ENCODE data around the gene TPSD1.

The TPSD1 gene

GRCh38 chr16:1277617-1278282 lies 21.9 kb downstream of the TPSD1 start:
- H3K4me3 ChIP-seq = no peak overlapping the region
- H3K27ac ChIP-seq = no peak overlapping the region

- Histone ChIP-seq H3K27ac (no peak overlapping the region), H3K4me3 (no peak overlapping the region)
These were observed 22.6 kb downstream of the TPSD1 start for GRCh38 chr16:1278477-1278876.

DNA sequence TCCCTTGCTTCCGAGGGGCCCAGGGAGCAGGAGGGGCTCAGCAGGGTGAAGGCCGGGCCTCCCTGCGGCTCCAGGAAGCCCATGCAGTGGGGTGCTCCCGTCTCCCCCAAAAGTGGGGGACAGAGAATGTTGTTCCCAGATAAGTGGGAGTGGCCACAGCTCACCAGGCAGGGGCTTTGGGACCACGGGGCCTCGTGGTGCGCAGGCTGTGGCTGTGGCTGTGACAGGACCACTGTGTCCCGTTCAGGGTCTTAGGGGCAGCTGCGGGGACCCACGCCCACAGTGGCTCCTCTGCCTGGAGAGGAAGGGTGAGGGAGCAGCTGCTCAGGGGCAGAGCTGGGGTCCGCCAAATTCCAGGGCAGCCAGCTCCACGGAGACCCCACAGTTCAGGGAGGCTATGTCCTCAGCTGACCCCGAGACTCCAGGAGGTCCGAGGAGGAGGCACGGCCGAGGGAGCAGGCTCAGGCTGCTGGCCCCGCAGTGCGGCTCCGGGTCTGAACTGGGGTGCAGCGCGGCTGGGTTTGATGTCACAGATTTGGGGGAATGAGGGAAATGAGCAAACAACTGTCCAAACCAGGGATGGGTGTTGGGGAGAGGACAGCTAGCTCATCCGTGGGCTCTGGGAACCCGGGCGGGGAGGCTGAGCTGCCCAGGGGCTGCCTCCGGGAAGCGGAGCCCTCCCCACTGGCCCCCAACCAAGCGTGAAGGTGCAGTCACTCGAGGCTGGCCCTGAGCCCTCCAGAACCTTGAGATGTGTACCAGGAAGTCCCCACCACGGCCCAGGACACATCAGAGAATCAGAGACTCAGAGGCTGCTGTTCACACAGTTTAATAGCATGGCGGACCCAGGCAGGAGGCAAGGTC lies 23.4 kb downstream of the TPSD1 start:
- no peak overlapping the region for H3K27ac ChIP-seq
- no peak overlapping the region for H3K4me3 ChIP-seq

GRCh38 chr16:1279945-1280589 lies 24.2 kb downstream of the TPSD1 start:
- H3K4me3 ChIP-seq = no peak overlapping the region
- no peak overlapping the region for H3K27ac ChIP-seq

DNA sequence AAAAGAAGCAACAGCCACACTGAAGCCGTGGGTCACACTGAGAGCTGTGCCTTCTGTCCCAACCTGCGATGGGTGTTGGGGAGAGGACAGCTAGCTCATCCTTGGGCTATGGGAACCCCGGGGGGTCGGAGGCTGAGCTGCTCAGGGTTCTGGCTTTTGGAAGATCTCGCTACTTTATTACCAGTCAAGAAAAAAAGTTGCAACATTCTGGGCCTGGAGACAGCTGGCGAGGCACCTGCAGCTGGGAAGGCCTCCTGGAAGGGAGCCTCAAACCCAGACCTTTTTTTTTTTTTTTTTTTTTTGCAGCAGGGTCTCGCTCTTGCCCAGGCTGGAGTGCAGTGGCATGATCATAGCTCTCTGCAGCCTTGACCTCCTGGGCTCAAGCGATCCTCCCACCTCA lies 24.9 kb downstream of the TPSD1 start:
- Histone ChIP-seq H3K27ac (no peak overlapping the region), H3K4me3 (no peak overlapping the region)

DNA sequence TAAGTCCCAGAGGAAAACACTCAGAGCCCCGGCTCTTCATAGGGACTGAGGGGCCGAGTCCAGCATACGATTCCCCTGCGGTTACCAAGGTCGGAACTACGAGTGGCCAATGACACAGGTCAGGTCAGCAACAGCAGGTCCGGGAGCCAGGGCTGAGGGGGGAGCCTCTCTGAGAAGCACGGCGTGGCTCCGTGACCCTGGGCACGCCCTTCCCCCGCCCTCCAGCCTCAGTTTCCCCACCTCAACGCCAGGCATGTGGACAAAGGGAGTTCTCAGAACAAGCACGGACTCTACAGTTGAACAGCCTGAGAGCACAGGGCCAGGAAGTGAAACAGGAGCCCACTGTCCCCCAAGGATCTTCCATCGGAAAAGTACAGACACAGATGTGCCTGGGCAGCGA lies 25.6 kb downstream of the TPSD1 start:
- H3K4me3 ChIP-seq = no peak overlapping the region
- H3K27ac ChIP-seq = no peak overlapping the region

DNA sequence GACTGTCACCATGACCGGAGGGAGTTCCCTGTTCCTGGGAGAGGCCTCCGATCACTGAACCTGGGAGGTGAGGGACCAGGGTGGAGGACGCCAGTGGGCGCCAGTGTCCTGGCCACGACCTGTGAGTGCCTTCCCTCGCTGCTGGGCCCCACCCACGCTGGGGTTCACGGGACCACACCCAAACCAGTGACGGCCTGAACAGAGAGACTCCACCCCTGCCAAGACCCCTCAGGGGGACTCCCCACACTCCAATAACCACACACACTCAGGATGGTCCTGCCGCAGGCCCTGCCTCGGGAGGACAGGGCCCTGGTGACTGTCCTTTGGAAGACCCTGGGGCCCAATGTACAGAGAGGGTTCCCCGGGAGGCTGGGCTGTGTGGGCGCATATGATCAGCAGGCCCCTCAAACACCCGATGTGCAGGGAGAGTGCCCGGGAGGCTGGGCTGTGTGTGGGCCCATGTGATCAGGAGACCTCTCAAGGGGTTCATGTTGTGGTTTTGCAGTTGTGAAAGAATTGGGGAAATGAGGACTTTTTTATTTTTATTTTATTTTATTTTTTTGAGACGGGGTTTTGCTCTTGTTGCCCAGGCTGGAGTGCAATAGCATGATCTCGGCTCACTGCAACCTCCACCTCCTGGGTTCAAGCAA lies 26.6 kb downstream of the TPSD1 start:
- no peak overlapping the region for H3K27ac ChIP-seq
- H3K4me3 ChIP-seq = no peak overlapping the region

- no peak overlapping the region for H3K4me3 ChIP-seq
- H3K27ac ChIP-seq = no peak overlapping the region
These were observed 27.4 kb downstream of the TPSD1 start for GRCh38 chr16:1283296-1283695.

GRCh38 chr16:1283996-1284616 lies 28.2 kb downstream of the TPSD1 start:
- H3K27ac ChIP-seq = no peak overlapping the region
- no peak overlapping the region for H3K4me3 ChIP-seq

DNA sequence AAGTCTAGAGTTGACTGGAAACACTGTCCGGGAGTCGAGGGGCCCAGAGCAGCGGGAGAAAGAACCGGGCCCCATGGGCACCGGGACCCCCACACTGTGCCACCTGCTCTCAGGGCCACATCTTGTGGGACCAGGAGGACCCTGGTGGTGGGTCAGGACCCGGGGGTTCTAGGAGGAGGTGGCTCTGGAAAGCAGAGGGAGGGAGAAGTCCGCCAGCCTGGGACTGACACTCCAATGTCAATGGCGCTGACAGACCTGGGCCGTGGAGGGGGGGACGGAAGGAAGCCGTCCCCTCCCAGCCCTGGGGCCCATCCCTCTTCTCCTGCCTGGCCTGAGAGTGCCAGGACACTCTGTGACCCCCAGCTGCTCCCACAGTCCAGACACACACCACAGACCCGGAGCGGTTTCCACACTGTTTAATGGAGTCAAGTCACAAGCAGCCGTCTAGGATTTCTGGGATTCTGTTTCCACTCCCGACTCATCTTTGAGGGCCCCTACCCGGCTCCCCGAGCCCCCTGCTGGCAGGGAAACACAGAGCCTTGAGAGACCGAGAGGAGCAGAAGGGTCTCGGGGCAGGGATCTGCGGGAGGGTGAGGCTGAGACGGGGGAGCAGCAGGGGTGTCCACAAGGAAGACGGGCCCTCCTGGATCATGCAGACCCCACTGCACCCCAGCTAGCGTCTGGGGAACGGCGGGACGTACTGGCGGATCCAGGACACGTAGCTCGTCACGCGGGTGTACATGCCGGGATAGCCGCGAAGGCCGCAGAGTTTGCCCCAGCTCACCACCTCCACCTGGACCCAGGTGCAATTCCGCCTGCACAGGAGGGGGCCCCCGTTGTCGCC lies 30.0 kb downstream of the TPSD1 start:
- Histone ChIP-seq H3K4me3 (no peak overlapping the region), H3K27ac (no peak overlapping the region)

DNA sequence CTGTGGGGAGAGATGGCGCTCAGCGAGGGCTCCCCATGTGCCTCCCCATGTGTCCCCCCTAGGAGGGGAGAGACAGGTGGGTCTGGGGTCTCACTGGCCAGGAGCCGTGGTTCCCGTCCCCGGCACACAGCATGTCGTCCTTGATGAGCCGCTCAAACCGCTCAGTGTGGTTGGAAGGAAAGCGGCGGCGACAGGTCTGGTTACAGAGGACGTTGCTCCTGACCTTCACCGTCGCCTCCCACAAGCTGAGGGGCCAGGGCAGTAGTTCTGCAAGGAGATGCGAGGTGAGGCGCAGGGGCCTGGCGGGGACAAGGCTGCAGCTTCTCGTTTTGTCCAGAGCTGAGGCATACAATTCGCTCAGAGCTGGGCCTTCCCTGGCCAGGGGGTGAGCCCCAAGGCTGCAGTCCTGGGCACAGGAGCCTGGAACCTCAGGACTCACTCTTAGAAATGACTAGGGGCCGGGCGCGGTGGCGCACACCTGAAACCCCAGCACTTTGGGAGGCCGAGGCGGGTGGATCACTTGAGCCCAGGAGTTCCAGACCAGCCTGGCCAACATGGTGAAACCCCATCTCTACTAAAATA lies 30.7 kb downstream of the TPSD1 start:
- Histone ChIP-seq H3K27ac (no peak overlapping the region), H3K4me3 (no peak overlapping the region)

DNA sequence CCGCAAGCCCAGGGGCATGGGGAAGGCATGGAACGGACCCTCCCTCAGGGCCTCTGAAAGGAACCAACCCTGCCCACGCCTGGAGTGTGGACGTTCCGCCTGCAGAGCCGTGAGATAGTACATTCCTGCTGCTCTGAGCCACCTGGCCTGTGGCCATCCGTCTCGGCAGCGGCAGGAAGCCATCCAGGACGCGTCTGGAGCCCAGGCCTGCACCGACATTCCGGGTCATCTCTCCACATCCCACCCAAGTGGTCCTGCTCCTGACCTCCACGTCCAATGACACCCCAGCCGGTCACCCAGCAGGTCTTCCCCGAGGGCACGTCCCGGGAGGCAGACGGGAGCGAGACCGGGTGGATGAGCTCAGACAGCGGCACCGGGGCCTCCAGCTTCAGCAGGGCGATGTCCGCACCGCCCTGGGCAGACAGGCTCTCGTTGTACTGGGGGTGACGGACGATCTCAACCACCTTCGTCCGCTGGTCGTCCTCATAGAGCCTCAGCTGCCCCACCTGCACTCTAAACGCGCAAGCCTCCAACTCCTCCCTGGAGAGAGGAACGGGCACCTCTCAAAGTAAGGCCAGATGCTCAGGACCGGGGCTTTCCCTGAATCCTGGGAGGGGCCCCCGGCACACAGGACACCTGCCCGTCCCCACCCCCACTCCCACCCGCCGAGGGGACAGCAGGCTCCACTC lies 32.3 kb downstream of the TPSD1 start:
- Histone ChIP-seq H3K4me3 (no peak overlapping the region), H3K27ac (no peak overlapping the region)

- Histone ChIP-seq H3K4me3 (no peak overlapping the region), H3K27ac (no peak overlapping the region)
These were observed 33.1 kb downstream of the TPSD1 start for GRCh38 chr16:1288813-1289476.

DNA sequence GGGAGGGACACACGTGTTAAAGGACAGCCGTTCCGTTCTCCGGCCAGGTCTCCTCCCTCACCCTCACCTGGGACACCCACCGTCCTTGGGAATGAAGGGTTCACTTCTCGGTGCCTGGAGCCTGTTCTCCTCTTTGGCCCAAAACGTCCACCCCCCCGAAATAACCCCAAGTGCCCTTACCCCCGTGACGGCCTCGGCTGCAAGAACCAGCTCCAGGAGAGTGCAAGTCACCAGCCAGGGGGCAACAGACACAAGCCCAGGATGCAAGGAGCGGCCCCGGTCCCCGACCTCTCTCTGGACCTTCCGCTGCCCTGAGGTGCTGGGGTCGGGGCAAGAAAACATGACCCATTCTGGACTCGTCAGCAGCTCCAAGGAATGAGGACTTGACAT lies 33.6 kb downstream of the TPSD1 start:
- H3K4me3 ChIP-seq = no peak overlapping the region
- no peak overlapping the region for H3K27ac ChIP-seq

DNA sequence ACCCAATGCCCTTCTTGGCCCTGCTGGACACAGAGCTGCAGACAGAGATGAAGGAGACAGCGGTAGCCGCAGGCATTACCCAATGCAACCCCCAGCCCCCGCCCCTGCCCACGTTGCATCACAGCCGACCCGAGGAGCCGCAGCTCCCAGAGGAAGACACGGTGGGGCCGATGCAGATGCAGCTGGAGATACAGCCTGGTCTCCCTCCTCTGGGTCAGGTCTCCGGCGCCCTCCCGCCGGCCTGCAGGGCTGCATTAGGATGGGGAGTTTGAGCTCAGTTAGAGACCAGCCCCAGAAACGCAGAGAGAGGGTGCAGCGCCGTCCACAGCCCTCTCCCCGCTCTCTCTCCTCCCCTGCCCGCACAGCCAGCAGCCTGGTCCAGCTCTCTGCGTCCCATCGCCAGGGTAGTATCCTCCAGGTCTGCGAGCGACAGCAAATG lies 34.2 kb downstream of the TPSD1 start:
- Histone ChIP-seq H3K4me3 (no peak overlapping the region), H3K27ac (no peak overlapping the region)

DNA sequence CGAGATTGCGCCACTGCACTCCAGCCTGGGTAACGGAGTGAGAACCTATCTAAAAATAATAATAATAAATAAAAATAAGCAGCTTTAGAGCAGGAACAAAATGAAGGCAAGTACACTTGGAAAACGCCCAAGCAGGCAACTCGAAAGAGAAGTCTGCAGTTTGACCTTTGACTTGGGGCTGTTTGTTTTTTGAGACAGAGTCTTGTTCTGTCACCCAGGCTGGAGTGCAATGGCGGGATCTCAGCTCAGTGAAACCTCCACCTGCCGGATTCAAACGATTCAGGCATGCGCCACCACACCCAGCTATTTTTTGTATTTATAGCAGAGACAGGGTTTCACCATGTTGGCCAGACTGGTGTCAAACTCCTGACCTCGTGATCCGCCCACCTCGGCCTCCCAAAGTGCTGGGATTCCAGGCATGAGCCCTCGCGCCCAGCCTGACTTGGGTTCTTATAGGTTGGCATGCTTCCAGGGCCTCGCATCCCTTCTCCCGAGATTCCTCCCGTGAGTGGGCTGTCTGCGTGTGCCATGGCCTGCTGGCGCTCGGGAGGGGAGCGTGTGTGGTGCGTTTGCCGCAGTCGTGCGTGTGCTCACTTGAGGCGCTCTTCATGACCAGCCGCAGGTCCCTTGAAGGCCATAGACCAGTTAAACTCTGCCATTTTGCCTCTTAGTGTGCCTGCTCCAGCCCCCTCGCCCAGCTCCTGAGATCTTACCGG lies 35.1 kb downstream of the TPSD1 start:
- no peak overlapping the region for H3K27ac ChIP-seq
- H3K4me3 ChIP-seq = no peak overlapping the region

DNA sequence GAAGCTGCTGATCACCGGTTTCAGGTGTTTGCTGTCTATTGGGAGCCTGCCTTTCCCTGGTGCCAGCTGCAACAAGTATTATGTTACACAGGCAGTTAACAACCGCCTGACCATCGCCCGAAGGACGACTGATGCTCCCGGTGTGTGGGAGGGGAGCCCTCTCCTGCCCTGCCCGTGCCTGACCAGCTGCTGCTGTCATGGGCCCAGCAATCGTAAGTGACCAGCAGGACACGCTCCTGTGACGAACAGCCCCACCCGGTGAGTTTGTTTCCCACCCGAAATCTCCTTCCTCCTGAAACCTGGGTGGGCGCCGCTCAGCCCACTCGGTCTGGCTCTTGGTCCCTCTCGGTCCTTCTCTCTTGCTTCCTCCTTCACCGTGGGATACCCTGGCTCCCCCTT lies 35.7 kb downstream of the TPSD1 start:
- Histone ChIP-seq H3K4me3 (no peak overlapping the region), H3K27ac (no peak overlapping the region)

Measured in skin epidermis (tissue), 12 donors.